Ovary (tissue), 3 donors: ENCODE results near the gene CTNND2.

Experiments used
- CTCF ChIP-seq, 3 donors: fragments of 450-650 bp in 2 of 3; fragments of 200-600 bp in 1 of 3; IDR thresholded peaks; one replicate each; pipeline versions ENCODE4 v1.5.1 to v1.8.0; 2016 to 2022; ENCODE audit warnings: antibody characterized with exemption in 3 of 3, mild to moderate bottlenecking in 1 of 3
- POLR2A ChIP-seq: fragments of 450-650 bp; IDR thresholded peaks from one replicate; pipeline ENCODE4 v1.6.1; 2017; ENCODE audit warnings: antibody characterized with exemption, mild to moderate bottlenecking, moderate library complexity
- donor health status: DM: no; HTN: no; CAD: no.

- TF ChIP-seq CTCF (IDR thresholded peaks at IDR 0.05) (no peak), POLR2A (no peak)
These were observed 614.5 kb downstream of the CTNND2 start for GRCh38 chr5:11289733-11290132.
